Activated gamma-delta T cell treated with anti-CD3 and anti-CD28 coated beads, Interleukin-2, amount 50 U/mL, for 16 hours (primary cell): ENCODE data around the gene SERPINB6.
"Not testable (repeated sequence)": the region's sequence is repeated elsewhere in the genome, so short reads cannot be mapped to it uniquely, and the experiment has no call there.

Experiments used
- DNase-seq: peaks from one replicate; pipeline ENCODE4 v3.0.0-alpha.2; 2020; ENCODE audit warnings: low read depth

SERPINB6 gene

DNA sequence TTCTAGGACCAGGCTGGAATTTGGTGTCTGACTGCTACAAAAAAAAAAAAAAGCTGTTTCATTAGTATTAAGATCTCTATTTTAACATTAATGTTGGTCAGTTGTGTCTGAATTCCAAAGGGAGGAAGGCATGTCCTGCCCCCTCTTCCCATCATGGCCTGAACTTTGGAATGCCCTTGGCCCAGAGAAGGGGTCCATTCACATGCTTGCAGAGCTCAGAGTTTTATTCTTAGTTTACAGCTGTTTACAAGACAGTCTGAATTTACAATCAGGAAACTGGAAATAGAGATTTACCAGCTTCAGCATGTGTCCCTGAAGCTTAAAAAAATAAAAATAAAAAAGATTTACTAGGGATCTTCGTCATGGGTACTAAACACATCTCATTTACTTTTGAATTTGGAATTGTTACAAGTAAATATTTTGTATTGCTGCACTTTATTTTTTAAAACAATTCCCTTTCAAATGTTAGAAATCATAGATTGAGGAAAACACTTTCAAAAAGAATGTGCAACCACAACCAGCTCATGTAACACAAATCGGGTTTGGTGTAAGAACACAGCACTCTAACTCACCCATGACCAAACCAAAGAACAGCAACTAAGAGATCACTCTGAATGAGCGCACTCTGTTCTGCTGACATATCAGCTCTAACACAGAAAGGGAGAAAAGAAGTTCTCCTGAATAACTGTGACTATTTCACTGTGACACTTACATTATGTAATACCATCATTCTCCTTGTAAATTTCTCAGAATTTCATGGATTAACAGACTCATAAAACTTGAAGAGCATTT, 6.6 kb upstream of the SERPINB6 start:
- DNase-seq, result no peak

GRCh38 chr6:2977290-2977689, 5.9 kb upstream of the SERPINB6 start:
- DNase-seq, result no peak

DNA sequence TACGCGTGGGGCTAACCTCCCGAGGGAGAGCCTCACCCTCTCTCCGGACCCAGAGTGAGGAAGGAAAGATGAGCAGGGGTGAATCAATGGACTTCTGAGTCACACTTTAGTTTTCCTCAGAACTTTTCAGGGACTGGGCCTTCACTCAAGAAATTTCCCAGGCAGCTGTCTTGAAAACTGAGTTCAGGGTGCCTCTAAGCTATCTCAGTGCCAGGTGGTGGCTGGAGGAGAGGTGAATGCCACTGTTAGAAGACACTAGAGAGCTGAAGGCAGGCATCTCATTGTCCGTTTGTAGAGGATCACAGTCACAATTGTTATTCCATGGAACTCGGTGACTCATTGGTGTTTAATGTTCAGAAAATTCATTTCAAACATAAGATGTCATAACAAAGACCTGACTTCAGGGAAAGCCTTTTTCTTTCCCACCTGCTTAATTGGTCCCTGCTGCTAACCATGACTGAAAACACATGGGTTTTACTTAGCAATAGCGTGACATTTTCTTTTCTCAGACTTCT, 5.3 kb upstream of the SERPINB6 start:
- no peak for DNase-seq

DNA sequence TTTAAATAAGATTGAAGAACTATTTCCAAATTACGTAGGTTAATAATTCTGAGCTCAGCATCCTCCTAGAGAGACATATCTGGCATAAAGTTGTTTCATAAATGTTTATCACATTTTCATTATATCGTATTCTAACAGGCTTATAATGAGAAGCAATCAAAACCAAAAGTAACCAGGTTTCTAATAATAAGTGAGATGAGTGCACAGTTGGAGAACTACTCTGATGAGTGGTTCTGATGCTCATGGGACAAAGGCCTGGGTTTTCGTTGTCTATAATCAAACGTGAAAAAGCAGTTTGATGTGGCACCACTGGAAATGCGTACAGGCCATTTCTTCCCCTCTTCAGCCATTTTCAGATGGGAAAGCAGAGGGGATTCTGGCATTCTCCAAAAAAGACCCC, 4.7 kb upstream of the SERPINB6 start:
- DNase-seq, result no peak

DNA sequence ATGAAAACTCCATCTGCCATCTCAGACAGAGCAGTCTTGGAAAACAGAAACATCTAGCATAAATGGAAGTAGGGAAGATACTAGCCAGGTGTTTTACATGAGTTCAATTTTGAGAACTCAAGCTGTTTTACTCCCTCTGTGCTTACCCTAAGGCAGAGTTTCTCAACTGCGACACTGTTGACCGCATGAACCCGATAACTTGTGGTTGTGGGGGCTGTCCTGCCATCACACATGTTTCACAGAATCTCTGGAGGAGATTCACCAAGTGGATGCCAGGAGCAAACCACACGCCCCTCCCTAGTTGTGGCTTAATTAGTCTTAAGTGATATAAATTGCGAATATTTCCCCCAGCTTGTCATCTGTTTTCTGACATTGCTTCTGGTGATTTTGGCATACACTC, 2.3 kb upstream of the SERPINB6 start:
- DNase-seq, result no peak

DNA sequence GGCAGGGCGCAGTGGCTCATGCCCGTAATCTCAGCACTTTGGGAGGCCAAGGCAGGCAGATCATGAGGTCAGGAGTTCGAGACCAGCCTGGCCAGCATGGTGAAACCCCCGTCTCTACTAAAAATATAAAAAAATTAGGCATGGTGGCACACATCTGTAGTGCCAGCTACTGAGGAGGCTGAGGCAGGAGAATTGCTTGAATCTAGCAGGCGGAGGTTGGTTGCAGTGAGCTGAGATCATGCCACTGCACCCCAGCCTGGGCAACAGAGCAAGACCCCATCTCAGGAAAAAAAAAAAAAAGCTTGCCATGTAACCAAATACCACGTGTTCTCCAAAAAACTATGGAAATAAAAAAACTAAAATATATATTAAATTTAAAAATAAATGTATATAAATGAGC, 1.8 kb upstream of the SERPINB6 start:
- DNase-seq, result not testable (repeated sequence)

DNA sequence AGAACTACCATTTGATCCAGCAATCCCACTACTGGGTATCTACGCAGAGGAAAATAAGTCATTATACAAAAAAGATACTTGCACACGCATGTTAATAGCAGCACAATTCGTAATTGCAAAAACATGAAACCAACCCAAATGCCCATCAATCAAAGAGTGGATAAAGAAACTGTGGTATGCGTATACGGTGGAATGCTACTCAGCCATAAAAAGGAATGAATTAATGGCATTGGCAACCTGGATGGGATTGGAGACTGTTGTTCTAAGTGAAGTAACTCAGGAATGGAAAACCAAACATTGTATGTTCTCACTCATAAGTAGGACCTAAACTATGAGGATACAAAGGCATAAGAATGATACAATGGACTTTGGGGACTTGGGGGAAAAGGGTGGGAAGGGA, 1.3 kb upstream of the SERPINB6 start:
- DNase-seq, result not testable (repeated sequence)

DNA sequence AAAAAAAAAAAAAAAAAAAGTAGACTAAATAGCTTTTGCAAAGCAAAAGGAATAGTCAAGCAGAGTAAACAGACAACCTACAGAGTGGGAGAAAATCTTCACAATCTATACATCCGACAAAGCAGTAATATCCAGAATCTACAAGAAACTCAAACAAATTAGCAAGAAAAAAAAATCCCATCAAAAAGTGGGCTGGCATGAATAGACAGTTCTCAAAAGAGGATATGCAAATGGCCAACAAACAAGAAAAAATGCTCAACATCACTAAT, 786 bp upstream of the SERPINB6 start:
- DNase-seq, result not testable (repeated sequence)

DNA sequence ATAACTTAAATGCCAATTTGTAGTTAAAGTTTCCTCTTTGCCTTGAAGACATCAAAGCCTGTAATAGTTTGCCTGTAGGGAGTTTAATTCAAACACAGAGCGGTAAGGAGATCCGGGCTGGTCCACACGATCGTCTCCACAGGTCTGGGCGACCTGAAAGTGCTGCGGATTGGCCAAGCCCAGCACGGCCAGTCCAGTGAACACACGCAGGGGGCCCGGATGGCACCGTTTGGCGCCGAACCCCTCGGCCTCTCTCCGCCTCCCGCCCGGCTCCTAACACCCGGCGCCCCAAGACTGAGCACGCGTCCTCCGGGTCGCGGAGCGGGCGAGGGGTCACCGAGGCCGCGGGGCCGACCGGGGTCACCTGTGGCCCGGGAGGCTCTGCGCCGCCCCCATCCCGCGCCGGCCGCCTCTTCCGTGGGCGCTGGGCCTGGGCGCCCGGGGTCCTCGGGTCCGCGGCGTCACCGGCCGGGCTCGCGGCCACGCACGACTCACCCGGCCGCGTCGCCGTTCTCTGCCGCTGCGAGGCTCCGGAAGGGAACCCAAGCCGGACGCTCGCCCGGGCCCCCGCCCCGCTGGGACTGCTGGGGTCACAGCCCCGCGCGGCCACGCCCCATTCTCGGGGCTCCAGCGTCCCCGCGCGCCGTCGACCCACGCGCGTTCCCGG, 481 bp downstream of the SERPINB6 start:
- peak; percentile 37 for DNase-seq

GRCh38 chr6:2970034-2970685, 1.2 kb downstream of the SERPINB6 start:
- no peak for DNase-seq

GRCh38 chr6:2969549-2969948, 1.8 kb downstream of the SERPINB6 start:
- DNase-seq, result no peak

- no peak for DNase-seq
These were observed 2.7 kb downstream of the SERPINB6 start for GRCh38 chr6:2968600-2969135.

GRCh38 chr6:2967936-2968335, 3.4 kb downstream of the SERPINB6 start:
- DNase-seq, result no peak

DNA sequence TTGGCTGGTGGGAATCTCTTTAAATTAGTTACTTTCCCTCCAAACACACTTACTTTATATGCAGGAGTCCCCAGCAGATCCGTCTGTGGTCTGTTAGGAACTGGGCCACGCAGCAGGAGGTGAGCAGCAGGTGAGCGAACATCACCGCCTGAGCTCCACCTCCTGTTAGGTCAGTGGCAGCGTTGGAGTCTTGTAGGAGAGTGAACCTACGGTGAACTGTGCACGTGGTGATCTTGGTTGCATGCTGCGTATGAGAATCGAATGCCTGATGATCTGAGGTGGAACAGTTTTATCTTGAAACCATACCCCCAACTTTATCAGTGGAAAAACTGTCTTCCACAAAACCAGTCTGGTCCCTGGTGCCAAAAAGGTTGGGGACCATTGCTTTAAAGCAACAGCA, 5.0 kb downstream of the SERPINB6 start:
- DNase-seq, result no peak

DNA sequence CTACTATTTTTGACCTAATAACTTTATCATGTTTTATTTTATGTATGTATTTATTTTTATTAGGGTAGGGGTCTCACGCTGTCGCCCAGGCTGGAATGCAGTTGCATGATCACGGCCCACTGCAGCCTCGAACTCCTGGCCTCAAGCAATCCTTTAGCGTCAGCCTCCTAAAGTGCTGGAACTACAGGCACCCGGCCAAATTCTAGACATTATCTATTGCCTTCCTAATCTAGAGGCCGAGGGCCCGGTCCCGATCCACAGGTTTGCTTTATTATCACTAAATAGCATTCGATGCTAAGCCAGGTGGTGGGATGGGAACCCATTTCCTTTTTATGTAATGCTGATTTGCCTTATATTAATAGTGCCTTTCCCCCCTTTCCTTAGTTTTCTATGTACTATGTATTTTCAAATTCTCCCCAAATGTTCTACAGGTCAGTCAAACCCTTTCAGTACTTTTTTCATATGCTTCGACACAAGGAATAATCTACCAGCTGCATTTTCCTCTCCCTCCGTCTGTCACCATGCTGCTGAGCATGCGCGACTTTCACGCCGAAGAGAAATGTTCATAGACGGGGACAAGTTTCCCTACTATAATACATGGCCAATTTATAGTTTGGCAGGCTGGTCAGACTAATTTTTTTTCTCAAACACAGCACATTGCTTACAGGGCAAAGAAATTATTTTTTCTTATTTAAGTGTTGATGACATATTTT, 6.4 kb downstream of the SERPINB6 start:
- DNase-seq, result no peak

- DNase-seq, result no peak
These were observed 7.6 kb downstream of the SERPINB6 start for GRCh38 chr6:2963756-2964155.

DNA sequence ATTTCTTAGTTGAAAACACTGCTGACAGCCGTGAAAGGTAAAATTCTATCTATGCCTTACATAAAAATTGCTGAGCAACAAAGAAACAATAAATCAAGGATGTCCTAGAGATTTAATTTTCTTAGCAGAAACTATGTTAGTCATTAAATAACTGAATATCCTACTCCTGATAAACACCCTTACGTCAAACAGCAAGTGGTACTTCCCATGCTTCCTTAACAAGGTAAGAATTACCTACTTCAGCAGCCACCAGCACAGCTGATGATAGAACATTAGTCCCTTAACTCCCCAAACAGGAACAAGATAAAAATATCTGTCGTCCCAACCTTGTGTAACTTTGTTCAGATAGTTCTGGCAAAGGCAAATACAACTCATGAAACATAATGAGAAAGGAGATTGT, 8.7 kb downstream of the SERPINB6 start:
- no peak for DNase-seq

GRCh38 chr6:2962004-2962403, 9.4 kb downstream of the SERPINB6 start:
- no peak for DNase-seq

DNA sequence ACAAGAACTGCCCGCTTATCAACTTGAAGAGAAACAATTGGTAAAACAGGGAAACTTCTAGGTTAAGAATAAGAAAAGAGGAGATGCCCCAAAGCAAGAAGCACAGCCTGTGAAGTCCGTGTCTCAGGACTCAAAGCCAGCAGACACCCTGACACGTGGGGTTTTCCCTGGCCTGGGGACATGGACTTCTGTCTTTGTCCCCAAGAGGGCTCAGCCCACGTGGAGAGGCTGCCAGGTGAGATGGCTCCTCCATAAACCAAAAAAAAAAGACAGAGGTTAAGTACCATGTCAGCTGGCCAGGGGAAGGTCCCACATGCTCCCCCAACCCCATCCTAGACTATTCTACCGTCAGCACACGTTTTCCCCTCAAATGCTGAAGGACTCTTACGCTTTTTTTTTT, 9.9 kb downstream of the SERPINB6 start:
- DNase-seq, result no peak

DNA sequence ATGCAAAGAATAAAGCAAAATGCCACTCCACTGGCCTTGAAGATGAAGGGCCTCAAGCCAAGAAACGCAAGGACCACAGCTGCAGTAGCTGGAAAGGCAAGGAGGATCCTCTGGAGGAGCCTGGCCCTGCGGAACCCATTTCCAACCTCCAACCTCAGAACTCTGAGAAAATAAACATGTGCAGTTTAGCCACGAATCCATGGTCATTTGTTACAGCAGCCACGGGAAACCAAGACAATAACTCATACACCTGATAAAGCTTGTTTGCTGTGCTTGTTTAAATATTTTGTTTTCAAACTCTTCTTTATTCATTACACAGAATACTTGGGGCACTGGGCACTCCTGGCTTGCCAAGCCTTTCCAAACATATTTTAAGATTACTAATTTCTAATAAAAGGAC, 10.4 kb downstream of the SERPINB6 start:
- no peak for DNase-seq

GRCh38 chr6:2959909-2960719, 11.3 kb downstream of the SERPINB6 start:
- no peak for DNase-seq

DNA sequence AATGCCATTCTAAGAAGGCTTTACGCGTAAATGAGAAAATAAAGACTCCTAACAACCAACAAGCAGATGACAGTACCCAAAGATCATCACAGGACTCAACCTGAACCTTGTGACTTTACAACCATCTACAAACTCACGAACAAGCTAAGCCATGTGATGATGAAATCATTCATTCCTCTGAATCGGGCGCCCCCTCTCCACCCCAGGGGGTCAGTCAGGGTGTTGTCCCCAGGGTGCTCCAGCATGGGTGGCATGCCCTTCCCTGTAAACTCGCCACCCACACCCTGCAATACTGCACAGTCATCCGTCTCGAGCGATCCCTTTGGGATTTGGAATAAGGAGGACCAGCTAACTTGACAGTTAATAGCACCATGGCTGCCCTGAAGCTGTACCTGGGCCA, 12.6 kb downstream of the SERPINB6 start:
- no peak for DNase-seq
